SK-N-SH (cell line): ENCODE results near the gene GPN1. TPM values are rescaled to one million over a fixed set of nuclear protein-coding genes. Genes with fewer than 3 reads are reported as not detected.

Experiments
- CTCF ChIA-PET: fragments of 300-600, 350-600 bp; formaldehyde crosslinking; extraction: SDS; loops from one replicate; lab custom pipeline; 2021; lab: Yijun Ruan, JAX
- POLR2A ChIA-PET: fragments of 350-600 bp; sonication (Branson Sonifier 250); formaldehyde crosslinking; extraction: SDS; loops from one replicate; lab custom pipeline; 2020; ENCODE audit warnings: antibody characterized with exemption, inconsistent platforms; lab: Yijun Ruan, JAX
- DNase-seq: peaks from one replicate; pipeline ENCODE4 v3.0.0; 2012
- H2AFZ ChIP-seq: fragments of 200-600 bp; sonication (generic); 2 replicates; pipeline ENCODE4 v1.8.1; 2016; ENCODE audit warnings: antibody characterized with exemption, mild to moderate bottlenecking, low read depth
- H3F3A ChIP-seq: fragments of 200-600 bp; sonication (generic); replicated peaks from 2 replicates; pipeline ENCODE3; 2016; ENCODE audit warnings: antibody characterized with exemption, mild to moderate bottlenecking; ENCODE audit not compliant: insufficient read depth
- H3K27ac ChIP-seq, 2 experiments: fragments of 200-500 bp in 1 of 2; fragments of 200-600 bp in 1 of 2; sonication (Bioruptor generic) in 1 of 2; sonication (generic), shearing (Covaris generic) in 1 of 2; 2 replicates each; pipeline versions ENCODE4 v1.5.1 to v1.6.1; 2014 to 2016; ENCODE audit warnings: low read depth in 2 of 2, inconsistent platforms in 1 of 2, low read length in 1 of 2, mild to moderate bottlenecking in 1 of 2, mixed read lengths in 1 of 2
- H3K27me3 ChIP-seq: fragments of 200-600 bp; sonication (generic), shearing (Covaris generic); 2 replicates; pipeline ENCODE4 v1.6.1; 2016; ENCODE audit warnings: mixed run types; ENCODE audit not compliant: insufficient read depth
- H3K36me3 ChIP-seq, 2 experiments: fragments of 200-500 bp in 1 of 2; fragments of 200-600 bp in 1 of 2; sonication (Bioruptor generic) in 1 of 2; sonication (generic) in 1 of 2; replicated peaks in 1 of 2; 2 replicates each; pipeline versions ENCODE3 to v1.5.1; 2014 to 2016; ENCODE audit warnings: low read length in 1 of 2, mild to moderate bottlenecking in 1 of 2; ENCODE audit not compliant: insufficient read depth in 2 of 2, control insufficient read depth in 1 of 2
- H3K4me1 ChIP-seq, 2 experiments: fragments of 200-500 bp in 1 of 2; fragments of 200-600 bp in 1 of 2; sonication (Bioruptor generic) in 1 of 2; sonication (generic), shearing (Covaris generic) in 1 of 2; 2 replicates each; pipeline versions ENCODE4 v1.5.1 to v1.6.1; 2014 to 2016; ENCODE audit warnings: low read depth in 1 of 2, low read length in 1 of 2, mixed run types in 1 of 2; ENCODE audit not compliant: insufficient read depth in 2 of 2, control insufficient read depth in 1 of 2
- H3K4me2 ChIP-seq: fragments of 200-600 bp; sonication (generic), shearing (Covaris generic); 2 replicates; pipeline ENCODE4 v1.6.1; 2017; ENCODE audit warnings: mixed run types
- H3K4me3 ChIP-seq, 2 experiments: fragments of 200-500 bp in 1 of 2; fragments of 200-600 bp in 1 of 2; sonication (Bioruptor generic) in 1 of 2; sonication (generic), shearing (Covaris generic) in 1 of 2; 2 replicates each; pipeline versions ENCODE4 v1.5.1 to v1.8.1; 2014 to 2016; ENCODE audit warnings: low read depth in 2 of 2, inconsistent platforms in 1 of 2, low read length in 1 of 2, mild to moderate bottlenecking in 1 of 2, mixed read lengths in 1 of 2, moderate library complexity in 1 of 2
- H3K79me2 ChIP-seq: fragments of 200-600 bp; sonication (generic); 2 replicates; pipeline ENCODE4 v1.8.1; 2017; ENCODE audit warnings: mild to moderate bottlenecking; ENCODE audit not compliant: insufficient read depth
- H3K9ac ChIP-seq: fragments of 200-600 bp; sonication (generic); 2 replicates; pipeline ENCODE4 v1.6.1; 2017; ENCODE audit warnings: mixed run types
- H3K9me2 ChIP-seq: fragments of 200-600 bp; sonication (generic); 2 replicates; pipeline ENCODE4 v1.6.1; 2017; ENCODE audit warnings: mixed run types
- H3K9me3 ChIP-seq: fragments of 200-600 bp; sonication (generic); 2 replicates; pipeline ENCODE4 v1.6.1; 2017; ENCODE audit warnings: mixed run types, mild to moderate bottlenecking, moderate library complexity
- H4K20me1 ChIP-seq: fragments of 200-600 bp; sonication (generic); 2 replicates; pipeline ENCODE4 v1.6.1; 2017; ENCODE audit warnings: mild to moderate bottlenecking, mixed run types; ENCODE audit not compliant: insufficient read depth
- CTCF ChIP-seq: fragments of 200-600 bp; sonication (generic); IDR thresholded peaks from 2 replicates; pipeline ENCODE4 v1.6.1; 2017; ENCODE audit warnings: antibody characterized with exemption, mild to moderate bottlenecking, moderate library complexity
- GABPA ChIP-seq: IDR thresholded peaks from 2 replicates; pipeline ENCODE4 v1.4.0; 2012; ENCODE audit warnings: low read depth, mild to moderate bottlenecking
- NFIC ChIP-seq: IDR thresholded peaks from 2 replicates; pipeline ENCODE4 v1.4.0; 2012; ENCODE audit warnings: borderline replicate concordance
- REST ChIP-seq: IDR thresholded peaks from 2 replicates; pipeline ENCODE4 v1.6.1; 2012; ENCODE audit warnings: mild to moderate bottlenecking, low read depth, low read length, moderate library complexity
- RFX5 ChIP-seq: IDR thresholded peaks from 2 replicates; pipeline ENCODE4 v1.6.1; 2012; ENCODE audit warnings: mild to moderate bottlenecking, improper control_type of control experiment, low read length
- WGBS: methylation state at CpG from one replicate; pipeline ENCODE4 v1.1.6; 2017; ENCODE audit warnings: low lambda C conversion rate; 5-methylcytosine and 5-hydroxymethylcytosine counted together
- polyA plus RNA-seq, 3 experiments: library from polyadenylated mRNA; depleted of rRNA; stranded (reverse); fragments of >200 nt; gene quantifications; 2 replicates each; pipeline ENCODE4 v1.2.3, GENCODE V29; 2012

GPN1 gene
- polyA plus RNA-seq, 1 of the 3 experiments (the other 2 are of a cell fraction), result 74.0 TPM

GRCh38 chr2:27667446-27667845 is 38.6 kb downstream of the GPN1 start:
- Histone ChIP-seq H3K4me1 (peaks cover 10 to 19% of the 10 kb centered on the region in 2 experiments; a peak in 3 of 4 replicates), H4K20me1 (no peaks in the 10 kb centered on the region), H3K9me2 (no peaks in the 10 kb centered on the region), H3F3A (no peaks in the 10 kb centered on the region), H2AFZ (no peak overlapping the region), H3K4me2 (no peak overlapping the region), H3K9me3 (no peaks in the 10 kb centered on the region), H3K4me3 (no peak overlapping the region), H3K27me3 (no peaks in the 10 kb centered on the region), H3K79me2 (peaks cover 37% of the 10 kb centered on the region), H3K36me3 (peaks cover 34 to 43% of the 10 kb centered on the region in 2 experiments), H3K27ac (no peak overlapping the region), H3K9ac (no peak overlapping the region)
- no peak for TF ChIP-seq NFIC
- no peak for TF ChIP-seq GABPA
- no peak for TF ChIP-seq RFX5
- no peak for TF ChIP-seq CTCF
- ChIA-PET CTCF (interaction anchor here (8.1 kb wide), 1 partner anchor 15 kb away, joined by 146 read pairs; no protein-coding TSS in a partner anchor), POLR2A (no interaction called here)
- DNase-seq, result no peak
- WGBS, result 81% methylated on average over 1 of the region's 1 CpG

GRCh38 chr2:27671235-27671634 is 42.4 kb downstream of the GPN1 start:
- CTCF ChIA-PET, result interaction anchor here (1.0 to 5.3 kb wide), 2 partner anchors 12 to 725 kb away, joined by 4 to 82 read pairs; no protein-coding TSS in a partner anchor

More at GRCh38 chr2:27671235-27671634, 42.4 kb downstream of the GPN1 start:
- TF ChIP-seq REST, result no peak
- POLR2A ChIA-PET, result no interaction called here
- H4K20me1 ChIP-seq, result no peaks in the 10 kb centered on the region
- H3K9ac ChIP-seq, result no peak overlapping the region
- no peaks in the 10 kb centered on the region for H3K9me3 ChIP-seq
- H3K79me2 ChIP-seq, result peaks cover 7% of the 10 kb centered on the region; the same call in 1 of the 2 replicates
- H3K4me2 ChIP-seq, result no peak overlapping the region
- no peaks in the 10 kb centered on the region for H3K9me2 ChIP-seq
- no peak for DNase-seq
- no peaks in the 10 kb centered on the region for H3K4me1 ChIP-seq
- H3K36me3 ChIP-seq, result peaks cover 57 to 66% of the 10 kb centered on the region in 2 experiments
- peaks cover 3% of the 10 kb centered on the region for H3F3A ChIP-seq
- 96% methylated on average over 4 of the region's 4 CpGs for WGBS
- no peak overlapping the region for H3K27ac ChIP-seq
- no peak overlapping the region for H3K4me3 ChIP-seq
- no peak overlapping the region for H2AFZ ChIP-seq
- H3K27me3 ChIP-seq, result no peaks in the 10 kb centered on the region
